Gastroesophageal sphincter (tissue), 4 donors: Measurements from ENCODE around the gene ABHD6. TPM values are rescaled to one million over a fixed set of nuclear protein-coding genes. Genes with fewer than 3 reads are reported as not detected.

Experiments
- ATAC-seq: fragments of 150-250 bp; one replicate; pipeline ENCODE4 v1.9.1; 2016; ENCODE audit warnings: mild to moderate bottlenecking, moderate library complexity
- H3K27ac ChIP-seq, 4 donors: fragments of 200-600 bp; sonication (generic) in 3 of 4; 1 replicate in 3 of 4; 2 replicates in 1 of 4; pipeline ENCODE4 v1.5.1; 2016 to 2019
- H3K27me3 ChIP-seq: fragments of 200-600 bp; sonication (generic); one replicate; pipeline ENCODE4 v1.5.1; 2019
- H3K36me3 ChIP-seq, 2 donors: fragments of 200-600 bp; sonication (generic); one replicate each; pipeline ENCODE4 v1.5.1; 2019; ENCODE audit warnings: control low read depth in 1 of 2
- H3K4me1 ChIP-seq, 3 donors: fragments of 200-600 bp; sonication (generic); 1 replicate in 2 of 3; 2 replicates in 1 of 3; pipeline ENCODE4 v1.5.1; 2016 to 2019; ENCODE audit warnings: control low read depth in 2 of 3
- H3K4me3 ChIP-seq, 2 donors: fragments of 200-600 bp; sonication (generic); one replicate each; pipeline ENCODE4 v1.5.1; 2019; ENCODE audit warnings: mild to moderate bottlenecking in 1 of 2, moderate library complexity in 1 of 2
- H3K9me3 ChIP-seq, 3 donors: fragments of 200-600 bp; sonication (generic); one replicate each; pipeline ENCODE4 v1.5.1; 2017 to 2019; ENCODE audit warnings: control low read depth in 2 of 3
- EP300 ChIP-seq: sonication (generic); formaldehyde crosslinking; IDR thresholded peaks from one replicate; pipeline ENCODE4 v1.6.1; 2017; ENCODE audit warnings: antibody characterized with exemption, mild to moderate bottlenecking
- POLR2A ChIP-seq, 2 donors: fragments of 450-650 bp; IDR thresholded peaks; one replicate each; pipeline ENCODE4 v1.6.1; 2017; ENCODE audit warnings: antibody characterized with exemption in 2 of 2, mild to moderate bottlenecking in 2 of 2, moderate library complexity in 1 of 2
- POLR2AphosphoS5 ChIP-seq: sonication (generic); formaldehyde crosslinking; IDR thresholded peaks from one replicate; pipeline ENCODE4 v1.6.1; 2017; ENCODE audit warnings: antibody characterized with exemption
- WGBS, 2 donors: methylation state at CpG; one replicate each; pipeline ENCODE4 v1.1.5; 2018; ENCODE audit warnings: low coverage in 1 of 2; 5-methylcytosine and 5-hydroxymethylcytosine counted together
- total RNA-seq, 4 donors: library from RNA; depleted of rRNA; stranded (reverse); fragments of >200 nt; gene quantifications; one replicate each; pipeline ENCODE4 v1.1.0, GENCODE V29; 2016
- TF ChIP-seq, protein P1 (sequence below), 4 experiments: fragments of 200-600 bp in 2 of 4; fragments of 450-650 bp in 2 of 4; sonication (generic) in 1 of 4; IDR thresholded peaks; one replicate each; pipeline ENCODE4 v1.5.1; 2017 to 2019; ENCODE audit warnings: antibody characterized with exemption in 4 of 4, mild to moderate bottlenecking in 2 of 4, moderate library complexity in 2 of 4

Gene ABHD6
- total RNA-seq, 4 donors from 2014 or later = 6.5 to 27.1 (median 17.6) TPM

- H3K4me1 ChIP-seq = peaks cover 0 to 12% (median 0%) of the 10 kb centered on the region in 3 donors
- no peaks in the 10 kb centered on the region for H3K9me3 ChIP-seq
- TF ChIP-seq, protein P1, sequence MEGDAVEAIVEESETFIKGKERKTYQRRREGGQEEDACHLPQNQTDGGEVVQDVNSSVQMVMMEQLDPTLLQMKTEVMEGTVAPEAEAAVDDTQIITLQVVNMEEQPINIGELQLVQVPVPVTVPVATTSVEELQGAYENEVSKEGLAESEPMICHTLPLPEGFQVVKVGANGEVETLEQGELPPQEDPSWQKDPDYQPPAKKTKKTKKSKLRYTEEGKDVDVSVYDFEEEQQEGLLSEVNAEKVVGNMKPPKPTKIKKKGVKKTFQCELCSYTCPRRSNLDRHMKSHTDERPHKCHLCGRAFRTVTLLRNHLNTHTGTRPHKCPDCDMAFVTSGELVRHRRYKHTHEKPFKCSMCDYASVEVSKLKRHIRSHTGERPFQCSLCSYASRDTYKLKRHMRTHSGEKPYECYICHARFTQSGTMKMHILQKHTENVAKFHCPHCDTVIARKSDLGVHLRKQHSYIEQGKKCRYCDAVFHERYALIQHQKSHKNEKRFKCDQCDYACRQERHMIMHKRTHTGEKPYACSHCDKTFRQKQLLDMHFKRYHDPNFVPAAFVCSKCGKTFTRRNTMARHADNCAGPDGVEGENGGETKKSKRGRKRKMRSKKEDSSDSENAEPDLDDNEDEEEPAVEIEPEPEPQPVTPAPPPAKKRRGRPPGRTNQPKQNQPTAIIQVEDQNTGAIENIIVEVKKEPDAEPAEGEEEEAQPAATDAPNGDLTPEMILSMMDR (IDR thresholded peaks at IDR 0.05) = no peak
- no peak for TF ChIP-seq EP300
- no peak for TF ChIP-seq POLR2AphosphoS5
- no peak for TF ChIP-seq POLR2A (IDR thresholded peaks at IDR 0.05)
- no peaks in the 10 kb centered on the region for H3K27me3 ChIP-seq
- H3K27ac ChIP-seq = no peak overlapping the region
- no peak overlapping the region for H3K4me3 ChIP-seq
- ATAC-seq = no peak
- 69 to 73% methylated on average over 4 to 6 of the region's 7 CpGs for WGBS, 2 donors
- no peaks in the 10 kb centered on the region for H3K36me3 ChIP-seq
Measured at GRCh38 chr3:58214484-58215316, 22.9 kb upstream of the ABHD6 start.

DNA sequence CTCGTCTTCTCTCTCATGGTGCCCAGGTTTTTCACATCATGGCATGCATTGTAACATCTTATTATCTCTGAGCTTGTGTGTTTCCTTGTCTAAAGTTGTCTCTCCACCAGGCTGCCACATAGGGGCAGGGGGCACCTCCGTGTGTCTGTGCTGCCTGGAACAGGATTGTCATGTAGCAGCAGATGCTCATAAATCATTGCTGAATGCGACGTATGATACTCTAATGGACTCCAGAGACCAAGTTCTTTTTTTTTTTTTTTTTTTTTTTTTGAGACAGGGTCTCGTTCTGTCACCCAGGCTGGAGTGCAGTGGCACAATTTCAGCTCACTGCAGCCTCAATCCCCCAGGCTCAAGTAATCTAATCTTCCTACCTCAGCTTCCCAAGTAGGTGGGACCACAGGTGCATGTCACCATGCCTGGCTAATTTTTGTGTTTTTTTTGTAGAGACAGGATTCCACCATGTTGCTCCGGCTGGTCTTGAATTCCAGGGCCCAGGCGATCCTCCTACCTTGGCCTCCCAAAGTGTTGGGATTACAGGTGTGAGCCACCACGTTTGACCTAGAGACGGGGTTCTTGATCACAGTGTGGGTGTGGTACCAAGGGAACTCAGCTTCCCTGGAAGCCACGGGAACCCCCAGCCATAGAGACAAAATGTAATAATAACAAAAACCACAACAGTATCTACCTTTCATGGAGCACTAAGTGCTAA, 22.1 kb upstream of the ABHD6 start:
- Histone ChIP-seq H3K36me3 (no peaks in the 10 kb centered on the region), H3K9me3 (no peaks in the 10 kb centered on the region), H3K27me3 (no peaks in the 10 kb centered on the region), H3K27ac (no peak overlapping the region), H3K4me1 (peaks cover 0 to 12% (median 0%) of the 10 kb centered on the region in 3 donors), H3K4me3 (no peak overlapping the region)
- 52 to 76% methylated on average over 4 to 5 of the region's 10 CpGs for WGBS, 2 donors
- ATAC-seq = no peak
- TF ChIP-seq EP300 (no peak), POLR2AphosphoS5 (no peak), POLR2A (IDR thresholded peaks at IDR 0.05) (no peak)
- TF ChIP-seq, protein P1 (IDR thresholded peaks at IDR 0.05) = no peak

DNA sequence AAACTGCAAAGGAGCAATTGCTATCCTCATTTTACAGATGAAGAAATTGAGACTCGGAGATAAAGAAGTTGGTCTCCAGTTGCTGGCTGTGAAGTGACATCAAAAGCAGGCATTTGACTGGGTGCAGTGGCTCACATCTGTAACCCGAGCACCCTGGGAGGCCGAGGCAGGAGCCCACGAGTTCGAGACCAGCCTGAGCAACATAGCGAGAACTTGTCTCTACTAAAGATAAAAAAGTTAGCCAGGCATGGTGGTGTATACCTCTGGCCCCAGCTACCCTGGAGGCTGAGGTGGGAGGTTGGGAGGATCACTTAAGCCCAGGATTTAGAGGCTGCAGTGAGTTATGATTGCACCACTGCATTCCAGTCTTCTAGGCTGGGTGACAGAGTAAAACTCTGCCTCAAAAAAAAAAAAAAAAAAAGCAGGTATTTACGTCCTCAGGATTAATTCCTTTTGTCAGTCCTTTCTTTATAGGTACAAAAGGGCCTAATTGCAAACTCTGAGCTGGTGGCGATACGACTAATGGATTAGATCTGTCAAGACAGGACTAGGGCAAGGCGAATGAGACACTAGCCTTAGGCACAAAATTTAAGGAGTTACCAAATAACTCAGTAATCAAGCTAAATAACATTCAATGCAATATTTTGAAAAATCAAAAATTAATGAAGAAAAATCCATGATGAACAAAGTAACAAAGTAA, 20.9 kb upstream of the ABHD6 start:
- H3K27ac ChIP-seq = no peak overlapping the region
- H3K4me3 ChIP-seq = no peak overlapping the region
- TF ChIP-seq EP300 (no peak), POLR2AphosphoS5 (no peak), POLR2A (IDR thresholded peaks at IDR 0.05) (no peak)
- TF ChIP-seq, protein P1 (IDR thresholded peaks at IDR 0.05) = no peak
- WGBS, 2 donors = 81 to 82% methylated on average over 10 of the region's 10 CpGs
- no peaks in the 10 kb centered on the region for H3K9me3 ChIP-seq
- ATAC-seq = no peak
- no peaks in the 10 kb centered on the region for H3K36me3 ChIP-seq
- H3K27me3 ChIP-seq = no peaks in the 10 kb centered on the region
- peaks cover 0 to 12% (median 0%) of the 10 kb centered on the region in 3 donors for H3K4me1 ChIP-seq

DNA sequence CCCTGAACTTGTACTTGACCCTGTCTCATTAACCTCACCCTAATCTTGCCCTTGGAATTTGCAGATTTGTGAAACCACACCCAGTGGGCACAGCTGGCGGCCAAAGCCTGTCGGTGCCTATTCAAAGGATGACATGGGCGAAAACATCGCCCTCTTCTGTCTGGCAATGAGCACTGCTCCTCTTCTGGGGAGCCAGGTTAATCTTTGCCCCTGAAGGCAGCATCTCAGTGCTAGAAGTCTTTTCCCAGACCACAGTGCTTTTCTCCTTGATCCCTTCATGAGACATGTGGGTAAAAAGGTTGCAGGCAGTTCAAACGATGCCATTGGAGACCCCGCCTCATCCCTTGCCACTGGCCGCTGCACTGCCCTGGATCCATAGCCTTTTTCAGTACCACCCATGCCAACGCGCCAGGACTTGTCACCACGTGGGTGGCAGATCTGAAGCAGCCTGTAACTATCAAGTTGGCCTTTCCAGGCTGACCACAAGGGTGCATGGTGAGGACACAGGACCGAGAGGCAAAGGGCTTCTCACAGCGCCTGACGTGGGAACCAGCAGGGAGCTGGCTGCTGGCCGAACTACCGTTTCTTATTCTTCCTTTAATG, 20.3 kb upstream of the ABHD6 start:
- TF ChIP-seq EP300 = no peak
- TF ChIP-seq, protein P1 (IDR thresholded peaks at IDR 0.05) = peak; percentile 55 to 78 (median 68)
- peak; percentile 78 for ATAC-seq
- Histone ChIP-seq H3K4me1 (peaks cover 0 to 12% (median 0%) of the 10 kb centered on the region in 3 donors), H3K9me3 (no peaks in the 10 kb centered on the region), H3K36me3 (no peaks in the 10 kb centered on the region), H3K27me3 (no peaks in the 10 kb centered on the region), H3K4me3 (no peak overlapping the region), H3K27ac (no peak overlapping the region)
- 20 to 25% methylated on average over 5 to 8 of the region's 15 CpGs for WGBS, 2 donors
